ENCODE data around the gene KANK4.
"Not testable (repeated sequence)": the region's sequence is repeated elsewhere in the genome, so short reads cannot be mapped to it uniquely, and the experiment has no call there.

The KANK4 gene

DNA sequence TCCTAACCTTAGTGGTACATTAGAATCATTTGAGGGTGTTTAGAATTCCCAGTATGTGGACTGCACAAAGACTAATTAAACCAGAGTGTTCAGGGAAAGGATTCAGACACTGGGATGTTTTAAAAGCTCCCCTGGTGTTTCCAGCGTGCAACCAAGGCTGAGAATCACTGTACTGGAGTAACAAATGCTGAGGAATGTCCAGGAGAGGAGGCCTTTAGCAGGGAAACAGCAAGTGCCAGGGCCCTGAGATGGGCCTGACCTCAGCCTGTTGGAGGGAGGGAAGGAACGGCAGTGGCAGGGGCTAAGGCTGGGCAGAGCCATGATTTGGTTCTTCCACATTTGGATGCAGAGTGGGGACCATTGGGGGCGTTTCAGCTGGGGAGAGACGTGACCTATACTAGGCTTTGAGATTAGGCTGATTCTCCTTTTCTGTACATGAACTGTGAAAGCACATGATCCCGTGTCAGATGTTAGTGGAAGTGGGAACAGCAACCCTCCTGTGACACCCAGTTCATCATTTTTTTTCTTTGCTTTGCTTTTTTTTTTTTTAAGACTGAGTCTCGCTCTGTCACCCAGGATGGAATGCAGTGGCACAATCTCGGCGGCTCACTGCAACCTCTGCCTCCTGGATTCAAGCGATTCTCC is 49.3 kb downstream of the KANK4 start:
- no peak for DNase-seq

- no peak for DNase-seq
Measured at GRCh38 chr1:62269439-62269838, 49.8 kb downstream of the KANK4 start.

- DNase-seq, result no peak
Measured at GRCh38 chr1:62268315-62268714, 50.9 kb downstream of the KANK4 start.

DNA sequence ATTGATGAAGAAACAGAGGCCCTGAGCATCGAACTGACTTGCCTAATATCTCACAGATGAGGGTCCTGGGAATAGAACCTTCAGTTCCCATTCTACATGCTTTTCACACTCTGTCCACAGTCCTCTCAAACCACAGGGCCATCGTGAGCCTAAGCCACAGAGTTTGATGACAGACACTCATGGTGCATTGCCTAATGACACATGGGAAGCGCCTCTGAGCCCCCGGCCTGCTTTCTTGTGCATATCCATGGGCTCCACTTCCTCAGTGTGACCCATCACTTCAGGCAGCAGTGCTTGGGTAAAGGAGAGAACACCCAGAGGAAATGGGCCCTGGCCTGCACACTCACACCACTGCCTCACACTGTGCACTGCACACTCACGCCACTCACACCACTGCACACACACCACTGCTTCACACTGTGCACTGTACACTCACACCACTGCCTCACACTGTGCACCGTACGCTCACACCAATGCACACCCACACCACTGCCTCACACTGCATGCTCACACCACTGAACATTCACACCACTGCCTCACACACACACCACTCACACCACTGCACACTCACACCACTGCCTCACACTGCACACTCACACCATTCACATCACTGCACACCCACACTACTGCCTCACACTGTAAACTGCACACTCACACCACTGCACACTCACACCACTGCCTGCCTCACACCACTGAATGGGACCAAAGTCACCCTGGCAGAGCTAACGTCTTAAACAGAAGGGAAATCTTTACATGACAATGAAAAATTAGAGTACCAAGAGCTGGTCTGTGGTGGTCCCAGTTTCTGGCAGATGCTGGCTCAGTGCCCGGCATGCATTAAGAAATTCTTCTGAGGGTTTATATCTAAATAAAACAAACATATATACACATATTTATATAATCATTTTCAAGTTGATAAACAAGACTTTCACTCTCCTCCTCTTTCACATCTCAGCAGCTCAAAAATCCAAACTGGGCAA is 53.0 kb downstream of the KANK4 start:
- no peak for DNase-seq

- no peak for DNase-seq
Measured at GRCh38 chr1:62263814-62264353, 55.4 kb downstream of the KANK4 start.

DNA sequence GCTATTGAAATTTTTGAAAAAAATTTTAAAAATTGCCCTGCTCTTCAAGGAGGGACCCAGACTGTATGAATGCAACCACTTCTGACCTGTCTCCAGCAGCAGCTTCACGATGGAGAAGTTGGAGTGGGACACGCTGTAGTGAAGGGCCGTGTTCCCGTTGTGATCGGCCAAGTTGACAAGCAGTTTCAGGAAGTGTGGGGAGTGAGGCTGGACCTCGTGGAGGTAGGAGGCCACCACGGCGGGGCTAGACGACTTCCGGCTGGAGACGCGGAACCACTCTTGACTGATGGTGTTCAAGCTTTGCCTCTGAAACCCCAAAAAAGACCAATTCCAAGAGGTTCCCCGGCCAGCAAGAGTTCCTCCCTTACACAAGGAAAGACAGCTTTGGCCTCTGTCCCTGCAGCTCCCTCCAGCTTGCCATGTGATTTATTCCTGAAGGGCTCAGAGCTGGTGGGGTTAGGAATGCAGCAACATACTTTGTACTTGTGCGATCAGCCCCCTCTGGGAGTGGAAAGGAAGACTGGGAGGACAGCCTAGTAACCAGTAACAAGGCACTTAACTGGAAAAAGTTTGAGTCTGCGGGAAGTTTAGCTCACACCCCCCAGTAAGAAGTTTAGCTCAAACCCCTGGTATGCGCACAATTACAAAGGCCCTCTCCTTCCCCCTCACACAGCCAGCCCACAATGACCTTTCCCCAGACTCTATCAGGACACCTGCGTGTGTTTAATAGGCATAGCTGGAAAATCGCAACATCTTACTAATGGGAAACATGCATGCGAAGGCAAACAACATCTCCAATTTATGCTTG is 56.0 kb downstream of the KANK4 start:
- no peak for DNase-seq

DNA sequence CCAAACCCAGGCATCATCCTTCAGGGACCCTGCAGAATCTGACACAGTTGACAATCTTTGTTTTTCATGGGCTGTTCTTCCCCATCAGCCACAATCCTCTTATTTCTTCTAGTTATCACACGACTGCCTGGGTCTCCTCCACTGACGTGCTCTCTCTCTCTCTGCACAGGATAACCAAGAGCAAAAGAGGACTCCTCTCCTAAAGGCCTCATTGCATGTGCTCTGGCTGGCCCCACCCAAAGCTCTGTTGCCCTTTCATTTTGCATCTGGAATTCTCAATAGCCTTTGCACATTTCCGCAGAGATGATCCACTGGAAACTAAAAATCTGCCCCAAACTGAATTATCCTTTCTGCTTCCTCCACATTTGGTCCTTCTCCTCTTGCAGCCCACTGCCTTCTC is 58.5 kb downstream of the KANK4 start:
- DNase-seq, result no peak

- DNase-seq, result no peak
Measured at GRCh38 chr1:62259551-62259950, 59.7 kb downstream of the KANK4 start.

DNA sequence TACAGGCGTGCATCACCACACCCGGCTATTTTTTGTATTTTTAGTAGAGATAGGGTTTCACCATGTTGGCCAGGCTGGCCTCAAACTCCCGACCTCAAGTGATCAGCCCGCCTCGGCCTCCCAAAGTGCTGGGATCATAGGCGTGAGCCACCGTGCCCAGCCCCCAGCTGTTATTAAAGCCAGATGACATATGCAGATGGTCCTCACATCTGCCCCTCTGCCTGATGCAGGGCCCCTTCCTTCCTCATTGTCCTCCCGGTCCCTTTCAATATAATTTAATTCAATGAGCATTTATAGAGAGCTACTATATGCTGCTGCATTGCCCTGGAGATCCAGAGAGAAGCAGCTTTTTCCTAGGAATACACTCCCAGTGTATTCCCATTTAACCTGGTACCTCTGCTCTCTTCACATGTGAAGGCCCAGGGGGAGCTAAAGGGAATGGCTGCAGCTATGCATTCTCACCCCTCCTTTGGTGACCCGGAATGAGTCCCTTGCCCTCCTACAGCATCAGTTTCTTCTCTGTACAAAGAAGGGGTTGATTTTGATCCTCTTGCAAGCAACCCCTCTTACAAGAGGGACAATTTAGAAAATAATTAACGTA is 69.0 kb downstream of the KANK4 start:
- no peak for DNase-seq

DNA sequence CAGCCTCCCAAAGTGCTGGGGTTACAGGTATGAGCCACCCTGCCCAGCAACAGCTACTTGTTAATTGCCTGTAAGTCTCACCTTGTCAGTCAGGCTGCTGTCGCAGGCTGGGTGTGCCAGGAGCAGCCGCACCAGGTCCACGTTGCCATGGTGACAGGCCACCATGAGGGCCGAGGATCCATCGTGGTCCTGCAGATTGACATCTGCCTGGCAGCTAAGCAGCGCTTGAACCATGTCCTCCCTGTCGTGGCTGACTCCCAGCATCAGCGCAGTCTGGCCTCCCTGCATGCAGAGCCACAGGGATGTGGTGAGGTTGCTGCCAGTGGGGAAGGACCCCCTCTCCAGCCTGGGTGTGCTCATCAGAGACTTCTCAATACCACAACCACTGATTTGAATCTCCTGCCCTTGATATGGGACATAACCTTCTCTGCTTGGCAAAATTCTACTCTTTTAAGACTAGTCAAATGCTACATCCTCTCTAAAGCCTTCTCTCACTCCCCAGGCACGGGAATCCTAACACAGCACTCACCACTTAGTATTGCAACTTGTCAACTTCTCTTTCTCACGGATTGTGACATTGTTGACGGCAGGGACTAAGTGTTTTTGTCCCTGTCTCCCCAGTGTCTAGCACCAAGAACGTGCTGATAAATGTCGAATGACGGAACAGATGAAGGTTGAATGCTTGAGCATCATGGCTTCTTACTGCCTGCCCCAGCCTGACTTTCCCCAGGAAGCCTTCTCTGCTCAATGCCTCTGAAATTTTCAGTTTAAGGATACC is 71.7 kb downstream of the KANK4 start:
- DNase-seq, result no peak

DNA sequence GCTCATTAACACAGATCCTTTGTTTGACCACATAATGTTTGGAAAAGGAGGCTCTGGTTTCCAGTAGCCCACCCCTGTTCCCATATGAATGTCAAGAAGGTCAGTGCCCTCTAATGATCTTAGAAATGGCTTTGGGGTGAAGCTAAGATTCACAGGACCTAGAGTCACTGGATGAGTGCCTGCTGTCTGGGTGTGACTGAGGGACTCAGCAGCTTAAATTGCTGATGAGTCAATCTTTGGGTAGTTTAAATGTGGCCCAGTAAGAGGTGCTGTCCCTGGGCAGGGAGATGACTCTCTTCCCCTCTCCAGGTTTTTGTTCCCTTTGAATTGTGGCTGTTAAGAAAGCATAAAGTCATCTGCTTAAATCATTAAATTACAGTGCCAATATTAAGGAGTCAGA is 74.0 kb downstream of the KANK4 start:
- no peak for DNase-seq

GRCh38 chr1:62244380-62244779 is 74.9 kb downstream of the KANK4 start:
- DNase-seq, result not testable (repeated sequence)

DNA sequence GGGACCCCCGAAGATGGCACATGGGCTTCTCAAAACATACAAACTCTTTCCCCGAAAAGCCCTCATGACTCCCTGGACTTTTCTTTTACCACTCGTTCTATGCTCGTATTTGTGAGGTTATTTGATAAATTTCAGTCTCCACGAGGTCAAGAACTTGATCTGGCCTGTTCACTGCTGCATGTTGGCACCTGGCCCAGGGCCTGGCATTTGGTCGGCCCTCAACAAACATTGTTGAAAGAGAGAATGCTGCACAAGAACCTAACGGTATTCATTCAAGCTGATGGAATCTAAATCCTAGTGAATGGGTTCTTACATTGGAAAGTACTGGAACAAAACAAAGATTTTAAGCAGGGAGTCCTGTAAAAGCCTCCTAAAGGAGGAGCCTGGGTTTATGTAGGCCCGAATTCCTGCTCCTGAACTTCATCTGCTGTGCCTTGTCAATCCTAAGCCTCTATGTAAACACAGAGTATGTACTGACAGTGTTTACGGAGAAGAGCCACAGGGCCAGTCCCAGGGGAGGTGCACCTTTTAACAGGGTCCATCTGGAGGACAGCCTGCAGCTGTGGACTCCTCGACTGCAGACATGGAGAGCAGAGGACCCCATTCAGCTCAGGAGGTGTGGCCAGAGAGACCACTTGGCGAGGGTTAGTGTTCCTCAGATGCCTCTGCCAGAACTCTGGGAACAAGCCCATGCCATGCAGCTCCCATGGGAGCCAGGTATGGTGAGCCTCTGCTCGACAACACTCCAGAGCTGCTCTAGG is 77.7 kb downstream of the KANK4 start:
- no peak for DNase-seq

DNA sequence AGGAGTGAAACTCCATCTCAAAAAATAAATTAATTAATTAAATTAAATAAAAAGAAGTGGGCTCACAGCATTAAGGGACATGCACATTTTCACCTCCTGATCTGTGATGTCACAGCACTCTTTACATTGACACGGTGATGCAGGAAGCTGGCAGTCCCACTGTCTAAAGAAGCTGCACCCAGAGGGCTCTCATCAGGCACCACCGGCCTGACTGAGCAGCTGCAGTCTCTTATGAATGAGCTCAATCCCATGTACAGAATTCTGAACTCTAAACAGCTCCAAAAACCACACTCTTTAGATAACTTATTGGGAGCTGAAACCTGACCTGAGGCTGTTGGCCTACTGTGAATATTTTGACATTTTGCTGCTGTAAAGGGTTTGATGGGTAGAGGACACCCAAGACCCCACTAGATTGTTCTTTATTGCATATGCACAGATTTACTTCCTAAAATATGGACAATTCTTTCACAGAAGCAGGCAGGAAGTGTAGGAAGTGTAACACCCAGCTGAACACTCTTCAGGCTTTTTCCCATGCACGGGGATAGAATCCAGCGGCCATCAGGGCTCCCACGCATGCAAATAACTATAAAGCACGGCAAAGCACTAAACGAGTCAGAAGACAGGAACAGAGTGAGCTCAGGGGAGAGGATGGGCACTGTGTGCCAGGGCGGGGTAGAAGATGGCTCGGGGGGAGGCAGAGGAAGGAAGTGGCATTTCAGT is 78.4 kb downstream of the KANK4 start:
- no peak for DNase-seq

GRCh38 chr1:62239652-62240403 is 79.4 kb downstream of the KANK4 start:
- DNase-seq, result not testable (repeated sequence)

- DNase-seq, result no peak
Measured at GRCh38 chr1:62238507-62238906, 80.7 kb downstream of the KANK4 start.

GRCh38 chr1:62237950-62238374 is 81.3 kb downstream of the KANK4 start:
- DNase-seq, result no peak

DNA sequence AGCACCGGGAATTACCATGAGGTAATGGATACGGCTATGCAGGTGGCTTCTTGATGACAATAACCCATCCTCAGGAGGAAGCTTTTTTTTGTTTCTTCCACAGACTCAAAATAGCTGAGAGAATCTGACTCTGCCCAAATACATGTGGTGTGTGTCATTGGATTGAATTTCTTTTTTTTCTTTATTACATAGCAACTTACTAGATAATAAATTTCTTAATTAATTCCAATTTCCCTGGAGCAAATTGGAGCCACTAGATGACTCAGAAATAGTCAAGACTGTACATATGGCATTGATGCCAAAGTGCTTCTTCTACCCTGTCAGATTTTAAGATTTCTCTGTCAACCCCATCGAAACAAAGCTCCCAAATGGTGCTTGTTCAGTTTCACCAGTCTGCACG is 81.9 kb downstream of the KANK4 start:
- no peak for DNase-seq

- no peak for DNase-seq
Measured at GRCh38 chr1:62235576-62235975, 83.7 kb downstream of the KANK4 start.

- no peak for DNase-seq
Measured at GRCh38 chr1:62234688-62235087, 84.5 kb downstream of the KANK4 start.
